NCI-H2196 (cell line): ENCODE measurements around the gene ALDH1L1.

Experiments
- DNase-seq: peaks from one replicate; lab custom pipeline; 2025; ENCODE audit not compliant: unreplicated experiment; lab: John Stamatoyannopoulos, UW

The ALDH1L1 gene

DNA sequence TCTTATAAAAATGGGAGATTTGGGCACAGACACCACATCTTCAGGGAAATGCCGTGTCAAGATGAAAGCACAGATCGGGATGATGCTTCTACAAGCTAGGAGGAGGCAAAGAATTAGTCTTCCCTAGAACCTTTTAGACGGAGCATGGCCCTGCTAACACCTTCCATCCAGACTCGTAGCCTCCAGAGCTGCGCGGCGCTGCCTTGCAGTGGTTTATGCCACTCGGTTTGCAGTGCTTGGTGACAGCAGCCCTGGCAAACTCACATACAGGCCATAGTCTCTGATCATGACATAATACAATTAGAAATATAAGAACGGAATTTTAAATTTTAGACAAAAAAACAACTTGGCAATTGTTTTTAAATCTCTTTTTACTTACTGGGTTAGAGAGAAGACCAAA, 59.3 kb downstream of the ALDH1L1 start:
- DNase-seq: no peak

DNA sequence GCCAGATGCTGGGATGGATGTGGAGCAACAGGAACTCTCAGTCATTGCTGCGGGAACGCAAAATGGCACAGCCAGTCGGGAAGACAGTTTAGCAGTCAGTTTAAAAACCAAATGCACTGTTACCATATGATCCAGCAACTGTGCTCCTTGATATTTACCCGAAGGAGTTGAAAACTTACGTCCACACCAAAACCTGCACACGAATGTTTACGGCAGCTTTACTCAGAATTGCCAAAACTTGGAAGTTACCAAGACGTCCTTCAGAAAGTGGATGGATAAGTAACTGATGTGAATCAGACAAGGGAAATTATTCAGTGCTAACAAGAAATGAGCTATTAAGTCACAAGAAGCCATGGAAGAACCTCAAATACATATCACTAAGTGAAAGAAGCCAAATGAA, 60.4 kb downstream of the ALDH1L1 start:
- DNase-seq: no peak

GRCh38 chr3:126119008-126119675, 61.2 kb downstream of the ALDH1L1 start:
- DNase-seq: peak; percentile 48

GRCh38 chr3:126118591-126118990, 61.8 kb downstream of the ALDH1L1 start:
- DNase-seq: no peak

GRCh38 chr3:126117786-126118185, 62.6 kb downstream of the ALDH1L1 start:
- DNase-seq: no peak

DNA sequence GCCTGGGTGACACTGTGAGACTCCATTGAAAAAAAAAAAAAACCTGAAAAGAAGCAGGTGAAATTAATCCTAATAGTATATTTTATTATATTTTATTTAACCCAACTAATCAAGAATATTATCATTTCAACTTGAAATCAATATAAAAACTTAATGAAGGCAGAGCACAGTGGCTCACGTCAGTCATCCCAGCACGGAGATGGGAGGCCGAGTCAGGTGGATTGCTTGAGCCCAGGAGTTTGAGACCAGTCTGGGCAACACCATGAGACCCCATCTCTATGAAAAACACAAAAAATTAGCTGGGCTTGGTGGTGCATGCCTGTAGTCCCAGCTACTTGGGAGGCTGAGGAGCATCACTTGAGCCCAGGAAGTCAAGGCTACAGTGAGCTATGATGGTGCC, 63.2 kb downstream of the ALDH1L1 start:
- no peak for DNase-seq

- DNase-seq: no peak
Observed at GRCh38 chr3:126116526-126116925, 63.9 kb downstream of the ALDH1L1 start.

DNA sequence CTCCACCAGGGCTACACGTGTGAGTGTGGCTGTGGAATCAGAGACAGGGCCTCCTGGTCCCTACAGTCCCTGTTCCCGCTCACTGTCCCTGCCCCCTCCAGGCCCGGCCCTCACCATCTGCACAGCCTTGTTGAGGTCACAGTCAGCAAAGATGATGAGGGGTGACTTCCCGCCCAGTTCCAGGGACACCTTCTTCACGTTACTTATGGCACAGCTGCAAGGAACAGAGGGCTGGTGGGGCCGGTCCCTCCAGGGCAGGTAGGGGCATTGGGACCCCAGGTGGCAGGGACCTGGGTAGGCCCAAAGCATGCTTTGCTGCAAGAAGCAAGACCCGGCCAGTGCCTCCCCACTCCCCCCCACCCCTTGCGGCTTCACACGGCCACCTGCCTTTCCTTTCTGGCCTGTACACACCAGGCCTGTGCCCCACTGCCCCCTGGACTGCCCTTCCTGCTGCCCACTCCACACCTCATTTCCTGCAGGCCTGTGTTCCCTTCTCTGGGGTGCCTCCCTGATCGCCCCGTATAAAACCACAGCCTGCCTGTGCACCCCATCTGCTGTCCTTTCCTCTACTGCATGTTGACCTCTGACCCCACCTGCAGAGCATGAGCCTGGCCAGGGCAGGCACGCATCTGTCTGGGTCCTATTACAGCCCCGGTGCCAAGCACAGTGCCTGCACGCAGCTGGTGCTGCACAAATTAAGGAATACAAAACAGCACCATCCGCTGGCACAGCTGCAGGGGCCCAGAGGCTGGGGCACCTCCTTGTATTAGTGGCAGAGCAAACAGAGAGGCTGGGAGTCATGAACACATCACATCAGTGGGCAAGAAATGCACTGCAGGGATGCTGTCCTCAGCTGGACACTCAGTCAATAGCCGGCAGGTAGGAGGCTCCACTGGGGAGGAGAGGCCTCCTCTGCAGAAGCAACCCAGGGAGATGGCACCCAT, 65.7 kb downstream of the ALDH1L1 start:
- no peak for DNase-seq

GRCh38 chr3:126113733-126114442, 66.5 kb downstream of the ALDH1L1 start:
- DNase-seq: peak; percentile 22

- DNase-seq: no peak
Observed at GRCh38 chr3:126113238-126113555, 67.2 kb downstream of the ALDH1L1 start.

DNA sequence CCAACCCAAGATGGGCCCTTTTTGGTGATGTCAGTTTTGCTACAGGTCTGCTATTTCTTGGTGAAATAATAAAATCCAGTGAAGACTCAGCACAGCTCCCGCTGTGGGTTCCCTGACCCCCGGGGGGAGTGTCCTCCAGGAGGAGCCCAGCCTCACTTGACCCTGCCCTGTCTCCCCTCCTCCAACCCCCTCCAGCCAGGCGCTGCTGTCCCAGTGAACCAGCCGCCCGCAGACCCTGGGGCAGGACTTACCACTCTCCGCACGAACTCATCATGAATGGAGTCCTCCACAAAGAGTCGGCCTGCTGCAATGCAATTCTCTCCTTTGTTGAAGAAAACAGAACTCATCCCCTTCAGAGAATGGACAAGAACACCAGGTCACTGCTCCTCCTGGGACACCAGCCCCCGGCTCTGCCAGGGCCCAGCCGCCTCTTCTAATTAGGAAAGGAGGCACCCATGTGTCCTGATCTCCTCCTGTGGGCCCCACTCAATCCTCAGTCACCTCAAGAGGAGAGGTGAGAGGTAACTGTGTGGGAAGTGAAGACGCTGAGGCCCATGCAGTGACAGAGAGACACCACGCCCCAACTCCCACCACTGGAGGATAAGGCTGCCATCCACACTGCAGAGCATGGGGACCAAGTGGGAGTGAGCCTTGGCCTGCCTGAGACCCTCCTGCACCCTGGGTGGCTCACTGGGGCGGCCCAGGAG, 67.7 kb downstream of the ALDH1L1 start:
- no peak for DNase-seq

DNA sequence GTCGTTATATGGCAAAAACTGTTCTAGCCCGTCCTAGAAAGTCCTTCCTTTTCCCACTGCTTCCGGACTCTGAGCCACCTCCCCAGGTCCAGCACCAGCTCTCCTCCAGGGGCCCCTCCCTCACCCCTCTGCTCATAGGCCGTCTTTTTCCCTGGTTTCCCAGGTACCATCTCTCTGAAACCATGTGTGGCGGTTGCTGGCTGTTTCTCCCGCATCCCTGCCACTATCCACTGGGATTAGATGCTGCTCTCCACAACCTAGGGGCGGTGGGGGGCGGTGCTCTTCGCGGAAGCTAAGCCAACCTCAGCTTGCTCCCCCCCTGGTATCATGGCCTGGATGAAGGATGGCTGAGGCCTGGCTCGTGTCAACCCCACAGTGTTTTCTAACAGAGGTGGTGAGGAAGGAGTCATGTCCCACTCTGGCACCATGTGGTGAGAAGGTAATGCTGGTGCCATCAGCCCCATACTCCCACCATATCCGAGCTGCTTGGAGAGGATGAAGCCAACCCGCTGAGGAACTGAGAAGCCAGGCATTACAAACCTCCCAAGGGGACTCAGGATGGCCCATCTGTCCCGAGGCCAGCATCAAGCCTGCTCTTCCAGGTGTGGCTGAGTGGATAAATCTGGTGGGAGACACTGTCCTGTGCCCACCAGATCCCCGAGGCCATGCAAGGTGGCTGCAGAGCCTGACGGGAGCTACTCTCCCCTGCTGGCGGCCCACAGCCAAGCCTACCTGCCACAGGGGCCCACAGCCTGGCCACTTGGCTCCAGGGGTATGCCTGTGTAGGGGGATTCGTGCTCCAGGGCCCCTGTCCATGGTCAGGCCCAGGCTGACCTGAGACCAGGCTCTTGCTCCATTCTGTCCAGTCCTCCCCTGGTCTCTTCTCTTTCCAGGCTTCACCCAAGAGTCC, 68.6 kb downstream of the ALDH1L1 start:
- no peak for DNase-seq

DNA sequence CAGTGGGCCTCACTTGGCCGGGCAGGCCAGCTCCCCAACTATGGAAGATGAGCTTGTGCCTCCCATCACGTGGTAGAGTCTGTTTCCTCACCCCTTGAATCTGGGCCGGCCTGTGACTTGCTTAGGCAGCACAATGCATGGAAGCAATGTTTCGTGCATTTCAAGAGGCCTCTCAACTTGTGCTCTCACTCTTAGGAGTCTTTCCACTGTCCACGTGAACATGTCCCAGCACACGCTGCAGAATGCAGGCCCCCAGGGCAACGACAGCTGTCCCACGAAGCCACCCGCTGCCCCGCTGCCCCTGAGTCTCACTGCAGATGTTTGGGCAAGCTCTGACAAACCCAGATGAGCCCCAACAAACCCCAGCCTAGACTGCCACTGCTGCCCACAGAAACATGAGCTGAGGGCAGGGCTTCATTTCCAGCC, 69.2 kb downstream of the ALDH1L1 start:
- no peak for DNase-seq

DNA sequence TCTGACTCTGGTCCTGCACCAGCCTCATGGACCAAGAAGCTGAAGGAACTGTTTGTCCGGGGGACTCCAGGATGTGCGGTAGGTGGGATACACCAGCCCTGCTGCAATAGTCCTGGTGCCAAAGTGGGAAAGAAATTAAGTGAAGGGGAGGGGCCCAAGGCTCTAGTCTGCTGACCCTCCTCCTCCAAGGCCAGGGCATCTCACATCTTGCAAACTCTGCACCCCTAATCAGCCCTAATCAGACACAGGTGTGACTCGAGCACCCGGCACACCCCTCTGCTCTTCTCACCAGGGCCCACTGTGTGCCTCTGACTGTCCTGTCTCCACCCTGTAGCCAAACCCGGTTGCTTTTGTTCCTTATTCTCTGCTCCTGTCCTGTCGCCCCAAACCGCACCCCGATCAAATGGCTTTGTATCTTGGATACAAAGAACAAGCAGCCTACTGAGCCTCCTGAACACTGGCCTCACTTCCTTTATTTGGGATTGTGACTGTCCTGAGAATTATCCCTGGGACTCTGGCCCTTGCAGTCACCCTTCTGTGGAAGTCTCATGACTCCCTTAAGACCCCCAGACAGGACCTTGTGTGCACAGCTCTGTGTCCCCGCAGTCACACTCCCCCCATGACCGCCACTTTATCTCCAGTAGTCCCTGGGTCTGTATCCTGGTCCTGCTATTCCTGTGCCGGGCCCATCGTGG, 69.8 kb downstream of the ALDH1L1 start:
- DNase-seq: no peak

GRCh38 chr3:126109880-126110235, 70.5 kb downstream of the ALDH1L1 start:
- DNase-seq: no peak

DNA sequence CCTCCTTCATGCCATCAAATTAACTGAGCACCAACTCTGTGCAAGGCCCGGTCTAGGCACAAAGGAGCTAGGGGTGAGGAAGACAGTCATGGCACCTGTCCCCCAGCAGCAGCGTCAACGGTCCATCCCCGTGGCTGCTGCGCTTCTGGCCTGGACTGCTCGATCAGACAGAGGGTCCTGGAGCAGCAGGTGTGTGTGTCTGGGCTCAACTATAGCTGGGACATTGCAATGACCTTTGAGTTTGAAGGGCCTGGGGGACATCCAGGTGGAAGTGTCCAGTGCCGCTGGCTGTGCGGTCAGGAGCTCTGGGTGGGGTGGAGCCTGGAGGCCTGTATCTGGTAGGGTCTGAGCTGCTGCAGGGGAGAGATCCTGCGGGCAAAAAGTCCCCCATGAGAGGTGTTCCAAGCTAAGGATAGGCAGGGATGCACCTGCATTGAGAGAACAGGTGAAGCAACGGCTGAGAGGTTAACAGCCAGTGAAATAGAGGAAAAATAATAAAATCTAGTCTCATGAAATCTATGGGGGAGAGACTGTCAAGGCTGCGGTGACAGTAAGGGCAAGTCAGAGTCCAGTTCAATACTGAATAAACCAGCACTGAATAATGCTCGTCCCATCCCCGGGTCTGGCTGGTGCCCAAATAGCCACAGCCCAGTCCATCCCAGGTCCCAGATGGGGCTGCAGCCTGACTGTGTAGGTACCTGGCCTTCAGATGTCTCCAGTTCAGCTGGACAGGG, 71.1 kb downstream of the ALDH1L1 start:
- DNase-seq: no peak

- no peak for DNase-seq
Observed at GRCh38 chr3:126108676-126109050, 71.7 kb downstream of the ALDH1L1 start.

GRCh38 chr3:126107957-126108675, 72.3 kb downstream of the ALDH1L1 start:
- no peak for DNase-seq
